HG02884 (cell line): ENCODE results near the gene INO80.

ENCODE experiments used
- ATAC-seq: cut with Tn5 transposase; IDR thresholded peaks from one replicate; pipeline ENCODE4 v1.9.1; 2021; ENCODE audit warnings: mild to moderate bottlenecking, moderate library complexity; ENCODE audit not compliant: unreplicated experiment

Gene INO80

GRCh38 chr15:41004490-41004889, 111.6 kb downstream of the INO80 start:
- no peak for ATAC-seq

- ATAC-seq: no peak
Observed at GRCh38 chr15:41001524-41002214, 114.4 kb downstream of the INO80 start.

- ATAC-seq: no peak
Observed at GRCh38 chr15:40999190-40999589, 116.9 kb downstream of the INO80 start.

- no peak for ATAC-seq
Observed at GRCh38 chr15:40995656-40996055, 120.4 kb downstream of the INO80 start.

- no peak for ATAC-seq
Observed at GRCh38 chr15:40992825-40993224, 123.3 kb downstream of the INO80 start.

GRCh38 chr15:40992241-40992741, 123.8 kb downstream of the INO80 start:
- ATAC-seq: no peak

- no peak for ATAC-seq
Observed at GRCh38 chr15:40991355-40991754, 124.7 kb downstream of the INO80 start.

GRCh38 chr15:40990789-40991188, 125.3 kb downstream of the INO80 start:
- no peak for ATAC-seq

GRCh38 chr15:40990080-40990479, 126.0 kb downstream of the INO80 start:
- no peak for ATAC-seq

GRCh38 chr15:40988156-40988555, 127.9 kb downstream of the INO80 start:
- no peak for ATAC-seq

- ATAC-seq: no peak
Observed at GRCh38 chr15:40986820-40987219, 129.3 kb downstream of the INO80 start.

- no peak for ATAC-seq
Observed at GRCh38 chr15:40985541-40986330, 130.3 kb downstream of the INO80 start.

- ATAC-seq: no peak
Observed at GRCh38 chr15:40984964-40985363, 131.1 kb downstream of the INO80 start.

- no peak for ATAC-seq
Observed at GRCh38 chr15:40984406-40984805, 131.7 kb downstream of the INO80 start.

GRCh38 chr15:40982855-40983254, 133.2 kb downstream of the INO80 start:
- ATAC-seq: no peak

GRCh38 chr15:40981186-40981585, 134.9 kb downstream of the INO80 start:
- no peak for ATAC-seq

GRCh38 chr15:40978562-40978961, 137.5 kb downstream of the INO80 start:
- ATAC-seq: no peak

GRCh38 chr15:40978141-40978540, 137.9 kb downstream of the INO80 start:
- no peak for ATAC-seq

- no peak for ATAC-seq
Observed at GRCh38 chr15:40976819-40977218, 139.3 kb downstream of the INO80 start.

GRCh38 chr15:40974879-40975278, 141.2 kb downstream of the INO80 start:
- no peak for ATAC-seq

- no peak for ATAC-seq
Observed at GRCh38 chr15:40969363-40969762, 146.7 kb downstream of the INO80 start.
